Measurements from ENCODE around the gene ARF1.

ARF1 gene

GRCh38 chr1:228050571-228051231 is 31.8 kb upstream of the ARF1 start:
- DNase-seq (ENCODE audit: low read depth): no peak

GRCh38 chr1:228058172-228058948 is 24.1 kb upstream of the ARF1 start:
- no peak for DNase-seq (ENCODE audit: low read depth)

GRCh38 chr1:228058949-228059633 is 23.4 kb upstream of the ARF1 start:
- DNase-seq (ENCODE audit: low read depth): no peak

GRCh38 chr1:228059634-228060457 is 22.7 kb upstream of the ARF1 start:
- DNase-seq (ENCODE audit: low read depth): no peak

- no peak for DNase-seq (ENCODE audit: low read depth)
These were observed 21.9 kb upstream of the ARF1 start for GRCh38 chr1:228060458-228061190.

- DNase-seq (ENCODE audit: low read depth): no peak
These were observed 21.0 kb upstream of the ARF1 start for GRCh38 chr1:228061411-228062084.

GRCh38 chr1:228062085-228062791 is 20.3 kb upstream of the ARF1 start:
- no peak for DNase-seq (ENCODE audit: low read depth)

GRCh38 chr1:228062812-228063211 is 19.7 kb upstream of the ARF1 start:
- DNase-seq (ENCODE audit: low read depth): no peak

- DNase-seq (ENCODE audit: low read depth): no peak
These were observed 19.0 kb upstream of the ARF1 start for GRCh38 chr1:228063251-228064191.

- DNase-seq (ENCODE audit: low read depth): no peak
These were observed 18.2 kb upstream of the ARF1 start for GRCh38 chr1:228064296-228064695.

GRCh38 chr1:228064741-228065542 is 17.6 kb upstream of the ARF1 start:
- DNase-seq (ENCODE audit: low read depth): no peak

GRCh38 chr1:228065543-228066347 is 16.8 kb upstream of the ARF1 start:
- DNase-seq (ENCODE audit: low read depth): no peak

- no peak for DNase-seq (ENCODE audit: low read depth)
These were observed 16.1 kb upstream of the ARF1 start for GRCh38 chr1:228066416-228066815.

GRCh38 chr1:228066891-228067654 is 15.4 kb upstream of the ARF1 start:
- DNase-seq (ENCODE audit: low read depth): no peak

- DNase-seq (ENCODE audit: low read depth): no peak
These were observed 14.1 kb upstream of the ARF1 start for GRCh38 chr1:228068359-228068758.

GRCh38 chr1:228070173-228070572 is 12.3 kb upstream of the ARF1 start:
- DNase-seq (ENCODE audit: low read depth): no peak

- DNase-seq (ENCODE audit: low read depth): no peak
These were observed 11.7 kb upstream of the ARF1 start for GRCh38 chr1:228070851-228071250.

Measured in fibroblast of gingiva (primary cell).